ENCODE data around the gene ACOT8.
A peak's percentile ranks its signal among the peaks of the same experiment; 100 is the strongest.

ACOT8 gene

GRCh38 chr20:45892828-45893500 is 35.8 kb upstream of the ACOT8 start (continued):
- TF ChIP-seq POU6F1 (CRISPR knock-in tag; IDR thresholded peaks at IDR 0.05; ENCODE audit: borderline replicate concordance, low read depth): no peak

GRCh38 chr20:45892049-45892825 is 35.0 kb upstream of the ACOT8 start:
- ATAC-seq: peak; percentile 31
- TF ChIP-seq TCF4 (CRISPR knock-in tag; IDR thresholded peaks at IDR 0.05; ENCODE audit: borderline replicate concordance) (no peak), GLIS3 (CRISPR knock-in tag; IDR thresholded peaks at IDR 0.05) (no peak), ESRRG (CRISPR knock-in tag; IDR thresholded peaks at IDR 0.05) (no peak), CSDC2 (CRISPR knock-in tag; IDR thresholded peaks at IDR 0.05) (no peak), SNAI2 (CRISPR knock-in tag; IDR thresholded peaks at IDR 0.05) (no peak), ZNF8 (CRISPR knock-in tag; IDR thresholded peaks at IDR 0.05) (no peak), ARNTL (CRISPR knock-in tag; IDR thresholded peaks at IDR 0.05; ENCODE audit: borderline replicate concordance, low read depth) (no peak), ZFP3 (CRISPR knock-in tag; IDR thresholded peaks at IDR 0.05) (no peak), ZNF70 (CRISPR knock-in tag; IDR thresholded peaks at IDR 0.05) (no peak), ZC3H10 (CRISPR knock-in tag; IDR thresholded peaks at IDR 0.05) (no peak), ZFP30 (CRISPR knock-in tag; IDR thresholded peaks at IDR 0.05) (no peak), TOX (CRISPR knock-in tag; IDR thresholded peaks at IDR 0.05; ENCODE audit: borderline replicate concordance) (no peak)
- TF ChIP-seq, protein P1, sequence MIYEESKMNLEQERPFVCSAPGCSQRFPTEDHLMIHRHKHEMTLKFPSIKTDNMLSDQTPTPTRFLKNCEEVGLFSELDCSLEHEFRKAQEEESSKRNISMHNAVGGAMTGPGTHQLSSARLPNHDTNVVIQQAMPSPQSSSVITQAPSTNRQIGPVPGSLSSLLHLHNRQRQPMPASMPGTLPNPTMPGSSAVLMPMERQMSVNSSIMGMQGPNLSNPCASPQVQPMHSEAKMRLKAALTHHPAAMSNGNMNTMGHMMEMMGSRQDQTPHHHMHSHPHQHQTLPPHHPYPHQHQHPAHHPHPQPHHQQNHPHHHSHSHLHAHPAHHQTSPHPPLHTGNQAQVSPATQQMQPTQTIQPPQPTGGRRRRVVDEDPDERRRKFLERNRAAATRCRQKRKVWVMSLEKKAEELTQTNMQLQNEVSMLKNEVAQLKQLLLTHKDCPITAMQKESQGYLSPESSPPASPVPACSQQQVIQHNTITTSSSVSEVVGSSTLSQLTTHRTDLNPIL (CRISPR knock-in tag; IDR thresholded peaks at IDR 0.05; ENCODE audit: low read depth): no peak
- TF ChIP-seq, protein P2, sequence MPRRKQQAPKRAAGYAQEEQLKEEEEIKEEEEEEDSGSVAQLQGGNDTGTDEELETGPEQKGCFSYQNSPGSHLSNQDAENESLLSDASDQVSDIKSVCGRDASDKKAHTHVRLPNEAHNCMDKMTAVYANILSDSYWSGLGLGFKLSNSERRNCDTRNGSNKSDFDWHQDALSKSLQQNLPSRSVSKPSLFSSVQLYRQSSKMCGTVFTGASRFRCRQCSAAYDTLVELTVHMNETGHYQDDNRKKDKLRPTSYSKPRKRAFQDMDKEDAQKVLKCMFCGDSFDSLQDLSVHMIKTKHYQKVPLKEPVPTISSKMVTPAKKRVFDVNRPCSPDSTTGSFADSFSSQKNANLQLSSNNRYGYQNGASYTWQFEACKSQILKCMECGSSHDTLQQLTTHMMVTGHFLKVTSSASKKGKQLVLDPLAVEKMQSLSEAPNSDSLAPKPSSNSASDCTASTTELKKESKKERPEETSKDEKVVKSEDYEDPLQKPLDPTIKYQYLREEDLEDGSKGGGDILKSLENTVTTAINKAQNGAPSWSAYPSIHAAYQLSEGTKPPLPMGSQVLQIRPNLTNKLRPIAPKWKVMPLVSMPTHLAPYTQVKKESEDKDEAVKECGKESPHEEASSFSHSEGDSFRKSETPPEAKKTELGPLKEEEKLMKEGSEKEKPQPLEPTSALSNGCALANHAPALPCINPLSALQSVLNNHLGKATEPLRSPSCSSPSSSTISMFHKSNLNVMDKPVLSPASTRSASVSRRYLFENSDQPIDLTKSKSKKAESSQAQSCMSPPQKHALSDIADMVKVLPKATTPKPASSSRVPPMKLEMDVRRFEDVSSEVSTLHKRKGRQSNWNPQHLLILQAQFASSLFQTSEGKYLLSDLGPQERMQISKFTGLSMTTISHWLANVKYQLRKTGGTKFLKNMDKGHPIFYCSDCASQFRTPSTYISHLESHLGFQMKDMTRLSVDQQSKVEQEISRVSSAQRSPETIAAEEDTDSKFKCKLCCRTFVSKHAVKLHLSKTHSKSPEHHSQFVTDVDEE (CRISPR knock-in tag; IDR thresholded peaks at IDR 0.05): no peak

DNA sequence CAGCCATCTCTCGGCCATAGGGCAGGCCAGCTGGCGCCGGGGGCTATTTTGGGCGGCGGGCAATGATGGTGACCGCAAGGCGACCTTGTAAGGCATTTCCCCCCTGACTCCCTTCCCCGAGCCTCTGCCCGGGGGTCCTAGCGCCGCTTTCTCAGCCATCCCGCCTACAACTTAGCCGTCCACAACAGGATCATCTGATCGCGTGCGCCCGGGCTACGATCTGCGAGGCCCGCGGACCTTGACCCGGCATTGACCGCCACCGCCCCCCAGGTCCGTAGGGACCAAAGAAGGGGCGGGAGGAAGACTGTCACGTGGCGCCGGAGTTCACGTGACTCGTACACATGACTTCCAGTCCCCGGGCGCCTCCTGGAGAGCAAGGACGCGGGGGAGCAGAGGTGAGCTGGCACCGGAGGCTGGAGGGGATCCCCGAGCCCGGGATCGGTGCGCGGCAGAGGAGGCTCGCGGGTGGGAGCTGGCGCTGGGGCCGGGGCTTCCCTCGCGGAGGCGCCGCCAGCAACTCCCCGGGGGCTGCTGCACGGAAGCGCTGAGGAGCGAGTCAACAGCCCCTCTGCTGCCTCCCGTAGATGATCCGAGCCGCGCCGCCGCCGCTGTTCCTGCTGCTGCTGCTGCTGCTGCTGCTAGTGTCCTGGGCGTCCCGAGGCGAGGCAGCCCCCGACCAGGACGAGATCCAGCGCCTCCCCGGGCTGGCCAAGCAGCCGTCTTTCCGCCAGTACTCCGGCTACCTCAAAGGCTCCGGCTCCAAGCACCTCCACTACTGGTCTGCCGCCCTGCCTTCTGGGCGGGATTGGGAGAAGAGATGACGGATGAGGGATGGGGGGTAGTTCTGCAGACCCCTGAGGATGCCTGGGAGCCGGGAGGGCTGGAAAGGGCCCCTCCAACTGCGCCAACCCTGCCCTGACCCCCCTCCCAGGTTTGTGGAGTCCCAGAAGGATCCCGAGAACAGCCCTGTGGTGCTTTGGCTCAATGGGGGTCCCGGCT is 34.1 kb upstream of the ACOT8 start, which contains the start of the genes CTSA and NEURL2:
CTSA (plus strand) TSS at position 351 of the 999 bp plus-strand sequence; CDS start at position 585, 234 bp downstream.
NEURL2 (minus strand) TSS at position 224 of the 999 bp plus-strand sequence; CDS start at position 7, 217 bp downstream.
- peak; percentile 80 for ATAC-seq
- TF ChIP-seq ZNF565 (CRISPR knock-in tag; conservative IDR thresholded peaks at IDR 0.05; ENCODE audit: low read depth): no peak
- TF ChIP-seq ESRRG (CRISPR knock-in tag; IDR thresholded peaks at IDR 0.05): no peak
- TF ChIP-seq OSR1 (CRISPR knock-in tag; IDR thresholded peaks at IDR 0.05): no peak
- TF ChIP-seq, protein P1 (CRISPR knock-in tag; IDR thresholded peaks at IDR 0.05; ENCODE audit: low read depth): no peak
- no peak for TF ChIP-seq POU6F1 (CRISPR knock-in tag; IDR thresholded peaks at IDR 0.05; ENCODE audit: borderline replicate concordance, low read depth)
- no peak for TF ChIP-seq CSRNP3 (CRISPR knock-in tag; IDR thresholded peaks at IDR 0.05)
- TF ChIP-seq PPARA (CRISPR knock-in tag; IDR thresholded peaks at IDR 0.05; ENCODE audit: borderline replicate concordance): no peak
- TF ChIP-seq, protein P3, sequence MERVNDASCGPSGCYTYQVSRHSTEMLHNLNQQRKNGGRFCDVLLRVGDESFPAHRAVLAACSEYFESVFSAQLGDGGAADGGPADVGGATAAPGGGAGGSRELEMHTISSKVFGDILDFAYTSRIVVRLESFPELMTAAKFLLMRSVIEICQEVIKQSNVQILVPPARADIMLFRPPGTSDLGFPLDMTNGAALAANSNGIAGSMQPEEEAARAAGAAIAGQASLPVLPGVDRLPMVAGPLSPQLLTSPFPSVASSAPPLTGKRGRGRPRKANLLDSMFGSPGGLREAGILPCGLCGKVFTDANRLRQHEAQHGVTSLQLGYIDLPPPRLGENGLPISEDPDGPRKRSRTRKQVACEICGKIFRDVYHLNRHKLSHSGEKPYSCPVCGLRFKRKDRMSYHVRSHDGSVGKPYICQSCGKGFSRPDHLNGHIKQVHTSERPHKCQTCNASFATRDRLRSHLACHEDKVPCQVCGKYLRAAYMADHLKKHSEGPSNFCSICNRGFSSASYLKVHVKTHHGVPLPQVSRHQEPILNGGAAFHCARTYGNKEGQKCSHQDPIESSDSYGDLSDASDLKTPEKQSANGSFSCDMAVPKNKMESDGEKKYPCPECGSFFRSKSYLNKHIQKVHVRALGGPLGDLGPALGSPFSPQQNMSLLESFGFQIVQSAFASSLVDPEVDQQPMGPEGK (CRISPR knock-in tag; IDR thresholded peaks at IDR 0.05; ENCODE audit: borderline replicate concordance): peak; percentile 78
- no peak for TF ChIP-seq ZNF70 (CRISPR knock-in tag; IDR thresholded peaks at IDR 0.05)
- no peak for TF ChIP-seq ZNF8 (CRISPR knock-in tag; IDR thresholded peaks at IDR 0.05)
- TF ChIP-seq ISL1 (CRISPR knock-in tag; IDR thresholded peaks at IDR 0.05): no peak
- no peak for TF ChIP-seq TOX (CRISPR knock-in tag; IDR thresholded peaks at IDR 0.05; ENCODE audit: borderline replicate concordance)
- no peak for TF ChIP-seq ZFP30 (CRISPR knock-in tag; IDR thresholded peaks at IDR 0.05)
- TF ChIP-seq SNAI2 (CRISPR knock-in tag; IDR thresholded peaks at IDR 0.05): no peak
- TF ChIP-seq ZFP3 (CRISPR knock-in tag; IDR thresholded peaks at IDR 0.05): 0 out of 2 replicates have a peak, but pooled peaks have one; percentile 8
- TF ChIP-seq TCF4 (CRISPR knock-in tag; IDR thresholded peaks at IDR 0.05; ENCODE audit: borderline replicate concordance): no peak
- no peak for TF ChIP-seq CSDC2 (CRISPR knock-in tag; IDR thresholded peaks at IDR 0.05)
- TF ChIP-seq GLIS3 (CRISPR knock-in tag; IDR thresholded peaks at IDR 0.05): 0 out of 2 replicates have a peak, but pooled peaks have one; percentile 24

Data from SK-N-SH treated with all-trans-retinoic acid at 6 μM for 48 hours (cell line).